ENCODE results near the gene KCNJ6. TPM values are rescaled to one million over a fixed set of nuclear protein-coding genes. Genes with fewer than 3 reads are reported as not detected.

Gene KCNJ6
- total and polyA plus RNA-seq, 10 of the 15 experiments (the other 5 are each of a cell fraction or from before 2014, with no cell fraction given): 0.03 to 0.07 (median 0.04) TPM; not detected in 7

DNA sequence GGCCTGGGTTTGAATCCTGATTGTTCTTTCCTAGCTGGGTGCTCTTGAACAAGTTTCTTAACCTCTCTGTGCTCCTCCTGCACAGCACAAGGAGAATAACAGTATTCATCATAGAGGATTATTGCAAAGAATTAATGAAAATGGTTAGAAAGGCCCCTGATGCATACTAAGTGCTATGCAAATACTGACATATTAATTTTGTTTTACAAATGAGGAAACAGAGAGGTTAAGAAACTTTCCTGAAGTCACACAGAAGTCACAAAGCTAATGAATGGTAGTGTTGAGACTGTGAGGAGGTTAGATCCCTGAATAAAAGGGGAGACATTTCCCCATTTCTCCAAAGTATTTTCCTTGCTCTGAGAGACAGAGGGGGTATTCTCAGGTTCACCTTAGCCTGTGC is 99.0 kb downstream of the KCNJ6 start:
- no peak overlapping the region for H3K9ac ChIP-seq (ENCODE audit: control insufficient read depth, insufficient read depth, low read length)
- no peaks in the 10 kb centered on the region for H3K9me3 ChIP-seq (replicated peaks; ENCODE audit: control insufficient read depth, insufficient read depth, low read length)
- BruUV-seq (replicated peaks): no TSS peak
- H3K4me3 ChIP-seq: no peak overlapping the region
- no peaks in the 10 kb centered on the region for H3K4me1 ChIP-seq (ENCODE audit: control insufficient read depth, insufficient read depth, low read length)
- H3K79me2 ChIP-seq (ENCODE audit: control insufficient read depth, insufficient read depth, low read length): no peaks in the 10 kb centered on the region
- ATAC-seq (no peak), FAIRE-seq (no peak), DNase-seq (ENCODE audit: low read depth, low spot score) (no peak)
- POLR2A ChIA-PET: no interaction called here
- H3K36me3 ChIP-seq (ENCODE audit: control insufficient read depth in 2 of 2, insufficient read depth in 2 of 2, low read length in 1 of 2): no peaks in the 10 kb centered on the region
- H3K27ac ChIP-seq (ENCODE audit: control insufficient read depth, insufficient read depth): no peak overlapping the region
- intact Hi-C loops (cut with micrococcal nuclease; ENCODE audit: unreplicated experiment) (no loop called here), in situ Hi-C loops (cut with MboI) (no loop called here)
- H2AFZ ChIP-seq (ENCODE audit: control insufficient read depth, low read depth, low read length): no peak overlapping the region
- SMC1A ChIA-PET (ENCODE audit: uncharacterized antibody, unreplicated experiment): interaction anchor here (1.1 kb wide), 1 partner anchor 90 kb away, joined by 3 read pairs; no protein-coding TSS in a partner anchor
- RAD21 ChIA-PET (ENCODE audit: unreplicated experiment): interaction anchor here (0.5 kb wide), 1 partner anchor 47 kb away, joined by 3 read pairs; no protein-coding TSS in a partner anchor
- TF ChIP-seq, protein P1, sequence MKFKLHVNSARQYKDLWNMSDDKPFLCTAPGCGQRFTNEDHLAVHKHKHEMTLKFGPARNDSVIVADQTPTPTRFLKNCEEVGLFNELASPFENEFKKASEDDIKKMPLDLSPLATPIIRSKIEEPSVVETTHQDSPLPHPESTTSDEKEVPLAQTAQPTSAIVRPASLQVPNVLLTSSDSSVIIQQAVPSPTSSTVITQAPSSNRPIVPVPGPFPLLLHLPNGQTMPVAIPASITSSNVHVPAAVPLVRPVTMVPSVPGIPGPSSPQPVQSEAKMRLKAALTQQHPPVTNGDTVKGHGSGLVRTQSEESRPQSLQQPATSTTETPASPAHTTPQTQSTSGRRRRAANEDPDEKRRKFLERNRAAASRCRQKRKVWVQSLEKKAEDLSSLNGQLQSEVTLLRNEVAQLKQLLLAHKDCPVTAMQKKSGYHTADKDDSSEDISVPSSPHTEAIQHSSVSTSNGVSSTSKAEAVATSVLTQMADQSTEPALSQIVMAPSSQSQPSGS (IDR thresholded peaks at IDR 0.05; ENCODE audit: low read length): no peak
- TF ChIP-seq RBBP5 (conservative IDR thresholded peaks at IDR 0.05) (no peak), SREBF1 (IDR thresholded peaks at IDR 0.05; ENCODE audit: low read length) (no peak), NFIC (IDR thresholded peaks at IDR 0.05; ENCODE audit: low read depth, low read length) (no peak), MXI1 (IDR thresholded peaks at IDR 0.05; ENCODE audit: low read depth, low read length) (no peak), MTA3 (IDR thresholded peaks at IDR 0.05; ENCODE audit: borderline replicate concordance, low read length) (no peak), KLF5 (IDR thresholded peaks at IDR 0.05; ENCODE audit: partially characterized antibody) (no peak), SRF (IDR thresholded peaks at IDR 0.05; ENCODE audit: low read depth in 2 of 2, low read length in 2 of 2) (no peak), MEF2B (IDR thresholded peaks at IDR 0.05; ENCODE audit: partially characterized antibody, poor library complexity, severe bottlenecking) (no peak), SPI1 (IDR thresholded peaks at IDR 0.05; ENCODE audit: borderline replicate concordance, insufficient read depth, low read depth, low read length) (no peak), POLR2AphosphoS2 (IDR thresholded peaks at IDR 0.05; ENCODE audit: low read depth, low read length) (no peak)
- TF ChIP-seq, protein P2, sequence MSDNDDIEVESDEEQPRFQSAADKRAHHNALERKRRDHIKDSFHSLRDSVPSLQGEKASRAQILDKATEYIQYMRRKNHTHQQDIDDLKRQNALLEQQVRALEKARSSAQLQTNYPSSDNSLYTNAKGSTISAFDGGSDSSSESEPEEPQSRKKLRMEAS (IDR thresholded peaks at IDR 0.05; ENCODE audit: low read depth, low read length): no peak
- no peaks in the 10 kb centered on the region for H4K20me1 ChIP-seq (ENCODE audit: control insufficient read depth, insufficient read depth)
- H3K4me2 ChIP-seq (ENCODE audit: control insufficient read depth, insufficient read depth): no peak overlapping the region
- CTCF ChIA-PET: interaction anchor here (0.6 kb wide), 1 partner anchor 47 kb away, joined by 3 read pairs; no protein-coding TSS in a partner anchor
- H3K27me3 ChIP-seq (replicated peaks in 1 of 2; ENCODE audit: control insufficient read depth in 2 of 2, insufficient read depth in 2 of 2, low read length in 1 of 2): no peaks in the 10 kb centered on the region

Data from GM12878 (cell line).